ENCODE data around the gene OR11A1. TPM values are rescaled to one million over a fixed set of nuclear protein-coding genes. Genes with fewer than 3 reads are reported as not detected.

OR11A1 gene, protein sequence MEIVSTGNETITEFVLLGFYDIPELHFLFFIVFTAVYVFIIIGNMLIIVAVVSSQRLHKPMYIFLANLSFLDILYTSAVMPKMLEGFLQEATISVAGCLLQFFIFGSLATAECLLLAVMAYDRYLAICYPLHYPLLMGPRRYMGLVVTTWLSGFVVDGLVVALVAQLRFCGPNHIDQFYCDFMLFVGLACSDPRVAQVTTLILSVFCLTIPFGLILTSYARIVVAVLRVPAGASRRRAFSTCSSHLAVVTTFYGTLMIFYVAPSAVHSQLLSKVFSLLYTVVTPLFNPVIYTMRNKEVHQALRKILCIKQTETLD
- not detected for total RNA-seq
- long read RNA-seq: 0 reads

DNA sequence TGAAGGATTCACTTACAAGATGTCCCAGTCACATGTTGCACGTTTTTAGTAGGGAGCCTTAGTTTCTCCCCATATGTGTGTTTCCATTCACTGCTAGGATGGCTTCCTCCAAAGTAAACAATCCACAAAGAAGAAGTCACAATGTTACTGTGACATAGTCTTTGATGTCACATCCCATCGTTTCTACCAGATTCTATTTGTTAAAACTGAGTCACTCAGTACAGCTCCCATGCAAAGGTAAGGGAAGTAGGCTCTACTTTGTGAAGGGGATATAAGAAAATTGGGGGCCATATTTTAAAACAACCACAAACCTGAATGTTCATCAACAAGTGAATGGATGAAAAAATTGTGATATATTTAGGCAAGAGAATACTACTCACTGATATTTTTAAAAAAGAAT lies at the start of gene OR11A1, which contains the start of gene OR2H1:
Gene OR11A1 (minus strand): TSS at position 101 of the 400 bp plus-strand sequence. CDS start 29,430 bp downstream, outside the sequence.
Gene OR2H1 (plus strand): TSS at position 185 of the 400 bp plus-strand sequence. CDS start 4,615 bp downstream, outside the sequence.
- TF ChIP-seq, protein P1, sequence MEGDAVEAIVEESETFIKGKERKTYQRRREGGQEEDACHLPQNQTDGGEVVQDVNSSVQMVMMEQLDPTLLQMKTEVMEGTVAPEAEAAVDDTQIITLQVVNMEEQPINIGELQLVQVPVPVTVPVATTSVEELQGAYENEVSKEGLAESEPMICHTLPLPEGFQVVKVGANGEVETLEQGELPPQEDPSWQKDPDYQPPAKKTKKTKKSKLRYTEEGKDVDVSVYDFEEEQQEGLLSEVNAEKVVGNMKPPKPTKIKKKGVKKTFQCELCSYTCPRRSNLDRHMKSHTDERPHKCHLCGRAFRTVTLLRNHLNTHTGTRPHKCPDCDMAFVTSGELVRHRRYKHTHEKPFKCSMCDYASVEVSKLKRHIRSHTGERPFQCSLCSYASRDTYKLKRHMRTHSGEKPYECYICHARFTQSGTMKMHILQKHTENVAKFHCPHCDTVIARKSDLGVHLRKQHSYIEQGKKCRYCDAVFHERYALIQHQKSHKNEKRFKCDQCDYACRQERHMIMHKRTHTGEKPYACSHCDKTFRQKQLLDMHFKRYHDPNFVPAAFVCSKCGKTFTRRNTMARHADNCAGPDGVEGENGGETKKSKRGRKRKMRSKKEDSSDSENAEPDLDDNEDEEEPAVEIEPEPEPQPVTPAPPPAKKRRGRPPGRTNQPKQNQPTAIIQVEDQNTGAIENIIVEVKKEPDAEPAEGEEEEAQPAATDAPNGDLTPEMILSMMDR (IDR thresholded peaks at IDR 0.05): no peak
- no peaks in the 10 kb centered on the region for H3K9me3 ChIP-seq
- H3K27ac ChIP-seq: no peak within 1 kb of the TSS
- H3K4me3 ChIP-seq: no peak within 1 kb of the TSS
- H3K27me3 ChIP-seq: no peaks in the 10 kb centered on the region
- intact Hi-C loops (cut with DNase I): no loop called here
- DNase-seq (no peak), ATAC-seq (no peak)
- H3K4me1 ChIP-seq: no peaks in the 10 kb centered on the region
- no peaks in the 10 kb centered on the region for H3K36me3 ChIP-seq

DNA sequence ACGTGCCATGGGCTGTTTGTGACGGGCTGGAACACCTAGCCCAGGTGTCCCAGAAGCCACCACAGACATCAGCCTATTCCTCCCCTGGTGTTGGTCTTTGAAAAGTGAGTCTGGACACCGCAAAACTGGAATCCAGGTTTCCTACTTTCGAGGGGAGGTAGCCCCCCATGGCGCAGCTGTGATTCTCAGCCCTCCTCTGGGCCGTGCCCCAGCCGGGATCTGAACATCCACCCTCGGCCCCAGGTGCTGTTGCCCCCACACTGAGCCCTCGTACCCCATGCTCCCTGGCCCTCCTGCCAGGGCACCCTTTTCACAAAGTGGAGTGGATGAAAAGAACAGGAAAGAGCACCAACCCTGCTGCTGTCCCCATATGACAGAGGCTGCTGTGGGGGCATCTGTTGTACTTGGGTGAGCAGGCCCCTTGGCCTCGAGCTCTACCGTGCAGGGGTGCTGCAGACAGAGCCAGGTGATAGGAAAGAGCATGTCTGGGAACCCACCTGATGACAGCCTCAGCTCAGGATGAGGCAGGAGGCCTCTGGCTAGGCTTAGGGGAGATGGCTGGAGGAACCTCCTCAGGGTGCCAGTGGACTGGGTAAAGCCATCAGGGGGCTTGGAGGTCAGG lies 49.7 kb upstream of the OR11A1 start:
- no peak overlapping the region for H3K4me3 ChIP-seq
- H3K4me1 ChIP-seq: no peaks in the 10 kb centered on the region
- TF ChIP-seq, protein P1 (IDR thresholded peaks at IDR 0.05): no peak
- no peaks in the 10 kb centered on the region for H3K36me3 ChIP-seq
- intact Hi-C loops (cut with DNase I): no loop called here
- H3K27me3 ChIP-seq: peaks cover 1% of the 10 kb centered on the region
- no peaks in the 10 kb centered on the region for H3K9me3 ChIP-seq
- ATAC-seq: no peak
- no peak overlapping the region for H3K27ac ChIP-seq
- DNase-seq: no peak

DNA sequence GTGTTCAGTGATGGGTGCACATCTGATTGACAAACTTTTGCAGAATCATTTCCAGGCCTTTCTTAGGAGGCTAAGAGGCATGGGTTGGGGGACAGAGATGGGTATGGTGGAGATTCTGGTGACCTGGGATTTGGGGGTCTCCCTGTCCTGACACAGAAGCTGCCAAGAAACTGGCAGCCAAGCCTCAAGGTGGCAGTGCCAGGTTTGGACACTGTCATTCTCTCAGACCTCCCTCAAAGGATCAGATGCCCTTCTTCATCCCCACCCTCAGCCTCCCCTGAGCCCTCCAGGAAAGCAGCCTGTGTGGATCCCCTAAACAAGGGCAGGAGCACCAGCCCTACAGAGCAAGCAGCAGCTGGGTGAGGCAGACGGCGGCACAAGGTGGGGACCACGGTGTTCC lies 48.9 kb upstream of the OR11A1 start:
- Histone ChIP-seq H3K36me3 (no peaks in the 10 kb centered on the region), H3K9me3 (no peaks in the 10 kb centered on the region), H3K4me1 (no peaks in the 10 kb centered on the region), H3K27me3 (peaks cover 4% of the 10 kb centered on the region), H3K4me3 (no peak overlapping the region), H3K27ac (no peak overlapping the region)
- intact Hi-C loops (cut with DNase I): no loop called here
- DNase-seq: no peak
- ATAC-seq: no peak
- TF ChIP-seq, protein P1 (IDR thresholded peaks at IDR 0.05): no peak

DNA sequence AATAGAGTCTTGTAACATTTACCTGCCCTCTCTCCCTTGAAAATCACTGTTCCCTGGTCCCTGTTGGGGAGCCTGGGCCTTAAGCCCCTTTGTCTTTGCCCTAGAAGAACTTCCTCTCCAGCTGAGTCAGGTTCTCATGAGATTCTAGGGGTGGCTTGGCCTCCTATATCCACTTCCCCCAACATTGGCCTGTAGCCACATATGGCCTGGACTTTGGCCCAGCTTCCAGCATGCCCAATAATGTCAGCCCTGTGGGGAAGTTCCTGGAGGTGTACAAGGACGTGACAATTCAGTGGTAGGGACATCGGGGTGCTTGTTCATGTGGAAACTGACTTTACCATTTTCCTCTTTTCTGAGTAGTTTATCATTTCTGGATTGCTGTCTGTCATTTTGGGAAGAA lies 48.1 kb upstream of the OR11A1 start:
- no peak overlapping the region for H3K27ac ChIP-seq
- no peak for DNase-seq
- H3K4me1 ChIP-seq: no peaks in the 10 kb centered on the region
- TF ChIP-seq, protein P1 (IDR thresholded peaks at IDR 0.05): no peak
- intact Hi-C loops (cut with DNase I): no loop called here
- no peaks in the 10 kb centered on the region for H3K9me3 ChIP-seq
- no peak overlapping the region for H3K4me3 ChIP-seq
- ATAC-seq: no peak
- no peaks in the 10 kb centered on the region for H3K36me3 ChIP-seq
- peaks cover 4% of the 10 kb centered on the region for H3K27me3 ChIP-seq

DNA sequence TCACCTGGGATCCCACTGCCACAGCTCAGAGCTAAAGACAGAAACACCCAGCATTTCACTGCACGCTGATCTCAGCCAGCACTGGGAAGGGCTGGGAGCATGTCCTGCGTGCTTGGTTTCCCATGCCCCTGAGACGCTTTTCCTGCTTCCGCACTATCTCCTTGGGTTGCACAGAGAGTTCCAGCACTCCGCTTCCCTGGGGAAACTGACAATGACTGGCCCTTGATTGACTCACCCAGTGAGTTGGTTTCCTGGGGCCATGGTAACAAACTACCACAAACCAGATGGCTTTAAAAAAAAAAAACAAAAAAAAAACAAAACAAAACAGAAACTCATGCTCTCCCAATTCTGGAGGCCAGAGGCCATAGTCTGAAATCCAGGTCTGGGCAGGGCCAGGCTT lies 45.7 kb upstream of the OR11A1 start:
- Histone ChIP-seq H3K4me3 (no peak overlapping the region), H3K27me3 (peaks cover 4% of the 10 kb centered on the region), H3K4me1 (no peaks in the 10 kb centered on the region), H3K27ac (no peak overlapping the region), H3K9me3 (no peaks in the 10 kb centered on the region), H3K36me3 (no peaks in the 10 kb centered on the region)
- TF ChIP-seq, protein P1 (IDR thresholded peaks at IDR 0.05): no peak
- no peak for ATAC-seq
- DNase-seq: no peak
- intact Hi-C loops (cut with DNase I): no loop called here

All from upper lobe of right lung (tissue), 1 donor.